Mucosa of descending colon (tissue), 3 donors: ENCODE measurements around the gene SDS. TPM values are rescaled to one million over a fixed set of nuclear protein-coding genes. Genes with fewer than 3 reads are reported as not detected.

Experiments used
- ATAC-seq: fragments of 200-7000 bp; cut with Tn5 transposase; one replicate; pipeline ENCODE4 v1.9.1; 2020; ENCODE audit warnings: mild to moderate bottlenecking, moderate library complexity
- DNase-seq, 3 donors: peaks; one replicate each; pipeline ENCODE4 v3.0.0-alpha.2; 2020
- H3K36me3 ChIP-seq: fragments of 200-600 bp; one replicate; pipeline ENCODE4 v1.8.0; 2021; ENCODE audit warnings: low read depth, mild to moderate bottlenecking
- H3K4me1 ChIP-seq: fragments of 200-600 bp; one replicate; pipeline ENCODE4 v1.8.0; 2021; ENCODE audit warnings: low read depth, mild to moderate bottlenecking
- H3K4me3 ChIP-seq: fragments of 200-600 bp; one replicate; pipeline ENCODE4 v1.8.0; 2021; ENCODE audit warnings: mild to moderate bottlenecking
- H3K9me3 ChIP-seq: fragments of 200-600 bp; one replicate; pipeline ENCODE4 v1.8.0; 2021; ENCODE audit warnings: mild to moderate bottlenecking
- CTCF ChIP-seq: fragments of 200-600 bp; IDR thresholded peaks from one replicate; pipeline ENCODE4 v1.8.0; 2022; ENCODE audit warnings: antibody characterized with exemption, mild to moderate bottlenecking
- intact Hi-C, 2 donors: fragments of 100-400 bp; cut with DNase I in 1 of 2; cut with micrococcal nuclease in 1 of 2; formaldehyde crosslinking; loops; one replicate each; pipeline versions ENCODE4 v1.11.0 to v1.11.1; 2022; cut with DNase I, micrococcal nuclease
- total RNA-seq, 3 donors: library from RNA; stranded (reverse); fragmentation: NEBNext Ultra II Directional in 2 of 3; extraction: Animal tissue kit (Norgen Biotek cat#: 25700) in 2 of 3; gene quantifications; one replicate each; pipeline versions ENCODE4 v1.2.1 to v1.2.4, GENCODE V29; 2021 to 2023
- donor health status: DM: no; HTN: no; CAD: no; lungs with moderate emphysema.
- donor health status: DM: no; HTN: no; CAD: no.
- donor health status: DM: no; HTN: yes; CAD: no.

The SDS gene
- total RNA-seq, 3 donors from 2014 or later = 0.44 to 3.9 (median 3.2) TPM

DNA sequence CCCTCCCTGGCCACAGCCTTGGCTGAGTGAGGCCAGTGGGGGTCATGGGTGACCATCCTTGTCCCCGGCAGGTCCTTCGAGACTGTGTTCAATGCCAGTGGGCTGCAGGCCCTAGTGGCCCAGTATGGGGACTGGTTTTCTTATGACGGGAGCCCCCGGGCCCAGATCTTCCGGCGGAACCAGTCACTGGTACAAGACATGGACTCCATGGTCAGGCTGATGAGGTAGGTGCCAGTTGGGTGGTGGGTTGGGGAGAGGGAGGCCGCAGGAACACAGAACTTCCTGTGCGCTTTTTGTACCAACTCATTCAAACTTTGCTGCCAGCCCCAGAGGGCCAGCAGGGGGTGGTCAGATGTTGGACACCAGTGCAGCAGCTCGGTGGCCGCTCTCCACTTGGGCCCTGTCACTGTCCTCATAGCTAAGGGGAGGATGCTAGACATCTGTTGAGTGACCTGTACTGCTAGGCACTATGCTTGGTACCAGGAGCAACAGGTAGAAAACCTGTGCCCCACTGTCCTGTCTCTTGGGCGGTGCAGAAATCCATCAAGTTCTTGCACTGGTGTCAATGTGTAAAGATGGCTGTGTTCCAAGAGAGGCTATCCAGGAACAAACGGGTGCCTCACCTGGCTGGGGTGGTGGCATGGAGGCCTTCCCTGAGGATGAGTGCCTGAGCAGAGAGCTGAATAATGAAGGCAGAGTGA, 16.7 kb downstream of the SDS start:
- H3K9me3 ChIP-seq = no peaks in the 10 kb centered on the region
- no peak for ATAC-seq
- H3K4me1 ChIP-seq = no peaks in the 10 kb centered on the region
- no peak overlapping the region for H3K4me3 ChIP-seq
- no peak for DNase-seq
- intact Hi-C loops = no loop called here
- no peaks in the 10 kb centered on the region for H3K36me3 ChIP-seq
- TF ChIP-seq CTCF = no peak

GRCh38 chr12:113385282-113385882, 18.3 kb downstream of the SDS start:
- Histone ChIP-seq H3K4me3 (no peak overlapping the region), H3K9me3 (no peaks in the 10 kb centered on the region), H3K4me1 (no peaks in the 10 kb centered on the region), H3K36me3 (no peaks in the 10 kb centered on the region)
- DNase-seq = no peak
- TF ChIP-seq CTCF = no peak
- intact Hi-C loops = no loop called here
- ATAC-seq = no peak

DNA sequence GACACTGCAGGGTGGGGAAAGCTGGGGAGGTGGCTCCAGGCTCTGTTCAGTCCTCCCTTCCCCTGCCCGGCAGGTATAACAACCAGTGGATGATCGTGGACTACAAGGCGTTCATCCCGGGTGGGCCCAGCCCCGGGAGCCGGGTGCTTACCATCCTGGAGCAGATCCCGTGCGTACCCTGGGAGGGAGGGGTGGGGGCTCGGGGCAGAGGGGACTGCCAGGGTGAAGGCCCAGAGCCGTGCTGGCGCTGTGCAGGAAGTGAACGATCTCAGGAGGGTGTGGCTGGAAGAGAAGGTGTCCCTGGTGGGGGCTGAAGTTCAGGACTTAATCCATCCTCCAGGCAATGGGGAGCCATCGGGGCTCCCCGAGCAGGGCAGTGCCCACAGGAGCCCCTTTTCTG, 18.9 kb downstream of the SDS start:
- intact Hi-C loops = no loop called here
- no peak for TF ChIP-seq CTCF
- no peaks in the 10 kb centered on the region for H3K4me1 ChIP-seq

DNA sequence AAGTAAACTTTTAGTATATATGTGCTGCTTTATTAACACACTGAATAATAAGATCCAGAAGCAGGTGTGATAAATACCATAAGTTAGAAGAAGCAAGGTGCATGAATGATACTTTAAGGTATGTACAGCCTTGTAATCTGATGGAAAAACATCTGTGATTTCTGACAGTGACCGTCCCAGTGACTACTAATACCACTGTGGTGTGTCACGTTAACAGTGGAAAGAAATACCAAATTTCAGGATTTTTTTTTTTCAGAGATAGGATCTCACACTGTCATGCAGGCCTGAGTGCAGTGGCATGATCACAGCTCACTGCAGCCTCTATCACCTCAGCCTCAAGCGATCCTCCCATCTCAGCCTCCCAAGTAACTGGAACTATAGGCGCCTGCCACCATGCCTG, 21.5 kb downstream of the SDS start:
- no peaks in the 10 kb centered on the region for H3K36me3 ChIP-seq
- TF ChIP-seq CTCF = no peak
- intact Hi-C loops = no loop called here

More for the DNA sequence above, 18.9 kb downstream of the SDS start:
- Histone ChIP-seq H3K4me3 (no peak overlapping the region), H3K36me3 (no peaks in the 10 kb centered on the region), H3K9me3 (no peaks in the 10 kb centered on the region)
- no peak for DNase-seq
- no peak for ATAC-seq

DNA sequence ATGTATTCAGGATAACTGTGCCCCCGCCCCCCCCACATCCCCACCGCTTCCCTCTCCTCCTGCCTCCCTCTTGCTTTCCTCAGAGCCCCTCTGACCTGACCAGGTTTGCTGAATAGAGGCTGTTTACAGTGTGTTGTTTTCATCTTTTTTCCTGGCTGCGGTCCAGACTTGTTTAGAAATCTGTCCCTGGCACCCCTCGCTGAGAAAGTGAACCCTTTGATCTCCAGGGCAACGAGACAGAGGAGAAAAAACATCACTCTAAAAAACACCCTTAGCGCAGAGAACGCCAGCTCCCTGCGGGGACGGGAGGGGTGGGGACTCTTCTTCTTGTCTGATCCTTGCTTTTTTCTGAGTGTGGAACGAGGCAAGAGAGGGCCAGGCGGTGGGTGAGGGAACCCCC, 22.5 kb downstream of the SDS start:
- no peaks in the 10 kb centered on the region for H3K9me3 ChIP-seq
- intact Hi-C loops = no loop called here
- ATAC-seq = no peak
- no peaks in the 10 kb centered on the region for H3K36me3 ChIP-seq
- TF ChIP-seq CTCF = no peak
- H3K4me1 ChIP-seq = no peaks in the 10 kb centered on the region
- H3K4me3 ChIP-seq = no peak overlapping the region
- no peak for DNase-seq

More for the DNA sequence above, 21.5 kb downstream of the SDS start:
- DNase-seq (no peak), ATAC-seq (no peak)
- Histone ChIP-seq H3K4me3 (no peak overlapping the region), H3K4me1 (no peaks in the 10 kb centered on the region), H3K9me3 (no peaks in the 10 kb centered on the region)
